Cerebellar nuclear complex (tissue), 1 donor: Measurements from ENCODE around the gene NOX4.

Experiments used
- DNase-seq, 2 experiments: peaks; one replicate each; lab custom pipeline; 2025; lab: John Stamatoyannopoulos, UW

The NOX4 gene

GRCh38 chr11:89490981-89491690 lies at the start of gene NOX4:
Gene NOX4 (minus strand): TSS chr11:89491375. CDS start chr11:89491246, 129 bp downstream.
- no peak for DNase-seq

- DNase-seq, result no peak
Observed at GRCh38 chr11:89540826-89541225, 49.7 kb upstream of the NOX4 start.

GRCh38 chr11:89537936-89538335 lies 46.8 kb upstream of the NOX4 start:
- DNase-seq, result no peak

GRCh38 chr11:89536926-89537325 lies 45.8 kb upstream of the NOX4 start:
- no peak for DNase-seq

- DNase-seq, result no peak
Observed at GRCh38 chr11:89535221-89535620, 44.0 kb upstream of the NOX4 start.

GRCh38 chr11:89529626-89530380 lies 38.6 kb upstream of the NOX4 start:
- no peak for DNase-seq

- DNase-seq, result no peak
Observed at GRCh38 chr11:89521792-89522191, 30.6 kb upstream of the NOX4 start.

- no peak for DNase-seq
Observed at GRCh38 chr11:89521294-89521693, 30.1 kb upstream of the NOX4 start.

GRCh38 chr11:89516496-89516895 lies 25.3 kb upstream of the NOX4 start:
- DNase-seq, result no peak

- DNase-seq, result no peak
Observed at GRCh38 chr11:89508544-89508943, 17.4 kb upstream of the NOX4 start.

GRCh38 chr11:89504270-89504669 lies 13.1 kb upstream of the NOX4 start:
- DNase-seq, result no peak

- no peak for DNase-seq
Observed at GRCh38 chr11:89503422-89503821, 12.2 kb upstream of the NOX4 start.

GRCh38 chr11:89502301-89502700 lies 11.1 kb upstream of the NOX4 start:
- DNase-seq, result no peak

GRCh38 chr11:89500336-89500735 lies 9.2 kb upstream of the NOX4 start:
- no peak for DNase-seq

- DNase-seq, result no peak
Observed at GRCh38 chr11:89498845-89499448, 7.8 kb upstream of the NOX4 start.

GRCh38 chr11:89495951-89496350 lies 4.8 kb upstream of the NOX4 start:
- no peak for DNase-seq

GRCh38 chr11:89493431-89493830 lies 2.3 kb upstream of the NOX4 start:
- DNase-seq, result no peak

GRCh38 chr11:89490602-89490980 lies 584 bp downstream of the NOX4 start:
- DNase-seq, result no peak

GRCh38 chr11:89489930-89490329 lies 1.2 kb downstream of the NOX4 start:
- no peak for DNase-seq

- DNase-seq, result no peak
Observed at GRCh38 chr11:89487016-89487415, 4.2 kb downstream of the NOX4 start.

- no peak for DNase-seq
Observed at GRCh38 chr11:89484896-89485295, 6.3 kb downstream of the NOX4 start.

GRCh38 chr11:89477175-89477574 lies 14.0 kb downstream of the NOX4 start:
- no peak for DNase-seq

- DNase-seq, result no peak
Observed at GRCh38 chr11:89463266-89463780, 27.9 kb downstream of the NOX4 start.
